Adipocyte (in vitro differentiated cells): ENCODE results near the gene RELN.

Experiments used
- DNase-seq: peaks from one replicate; pipeline ENCODE4 v3.0.0-alpha.2; 2015; ENCODE audit warnings: low read depth
- H3K27me3 ChIP-seq: replicated peaks from 2 replicates; pipeline ENCODE4 v1.7.0; 2013; ENCODE audit warnings: mild to moderate bottlenecking, low read length, moderate library complexity; ENCODE audit not compliant: control insufficient read depth, insufficient read depth
- H3K36me3 ChIP-seq: 2 replicates; pipeline ENCODE4 v1.7.0; 2013; ENCODE audit warnings: low read length, mild to moderate bottlenecking, moderate library complexity; ENCODE audit not compliant: control insufficient read depth, insufficient read depth, severe bottlenecking
- H3K4me1 ChIP-seq: 2 replicates; pipeline ENCODE4 v1.7.0; 2013; ENCODE audit warnings: mild to moderate bottlenecking, low read length, moderate library complexity; ENCODE audit not compliant: control insufficient read depth, insufficient read depth
- H3K4me3 ChIP-seq: 2 replicates; pipeline ENCODE4 v1.7.0; 2013; ENCODE audit warnings: mild to moderate bottlenecking, low read length, moderate library complexity
- H3K9ac ChIP-seq: 2 replicates; pipeline ENCODE4 v1.7.0; 2013; ENCODE audit warnings: mild to moderate bottlenecking, low read length, moderate library complexity
- H3K9me3 ChIP-seq: 2 replicates; pipeline ENCODE4 v1.7.0; 2013; ENCODE audit warnings: mild to moderate bottlenecking, low read length, moderate library complexity; ENCODE audit not compliant: control insufficient read depth

The RELN gene

GRCh38 chr7:103547451-103548284, 441.8 kb downstream of the RELN start:
- DNase-seq, result no peak
- H3K4me1 ChIP-seq, result no peaks in the 10 kb centered on the region
- no peak overlapping the region for H3K4me3 ChIP-seq
- no peak overlapping the region for H3K9ac ChIP-seq
- H3K27me3 ChIP-seq, result no peaks in the 10 kb centered on the region
- no peaks in the 10 kb centered on the region for H3K9me3 ChIP-seq
- peaks cover 4% of the 10 kb centered on the region for H3K36me3 ChIP-seq

- H3K9me3 ChIP-seq, result no peaks in the 10 kb centered on the region
- H3K4me1 ChIP-seq, result no peaks in the 10 kb centered on the region
- no peaks in the 10 kb centered on the region for H3K27me3 ChIP-seq
- H3K36me3 ChIP-seq, result no peaks in the 10 kb centered on the region
- no peak for DNase-seq
- H3K4me3 ChIP-seq, result no peak overlapping the region
- H3K9ac ChIP-seq, result no peak overlapping the region
Measured at GRCh38 chr7:103542470-103542869, 447.0 kb downstream of the RELN start.

GRCh38 chr7:103541947-103542346, 447.5 kb downstream of the RELN start:
- Histone ChIP-seq H3K27me3 (no peaks in the 10 kb centered on the region), H3K36me3 (no peaks in the 10 kb centered on the region), H3K9ac (no peak overlapping the region), H3K4me1 (no peaks in the 10 kb centered on the region), H3K4me3 (no peak overlapping the region), H3K9me3 (no peaks in the 10 kb centered on the region)
- DNase-seq, result no peak

GRCh38 chr7:103541026-103541425, 448.4 kb downstream of the RELN start:
- no peak for DNase-seq
- Histone ChIP-seq H3K27me3 (no peaks in the 10 kb centered on the region), H3K4me1 (no peaks in the 10 kb centered on the region), H3K4me3 (no peak overlapping the region), H3K9me3 (no peaks in the 10 kb centered on the region), H3K9ac (no peak overlapping the region), H3K36me3 (no peaks in the 10 kb centered on the region)

- no peaks in the 10 kb centered on the region for H3K27me3 ChIP-seq
- no peak for DNase-seq
- H3K4me1 ChIP-seq, result no peaks in the 10 kb centered on the region
- no peaks in the 10 kb centered on the region for H3K36me3 ChIP-seq
- no peak overlapping the region for H3K9ac ChIP-seq
- no peak overlapping the region for H3K4me3 ChIP-seq
- no peaks in the 10 kb centered on the region for H3K9me3 ChIP-seq
Measured at GRCh38 chr7:103540338-103540737, 449.1 kb downstream of the RELN start.

GRCh38 chr7:103539875-103540274, 449.6 kb downstream of the RELN start:
- H3K36me3 ChIP-seq, result no peaks in the 10 kb centered on the region
- no peak overlapping the region for H3K4me3 ChIP-seq
- no peak overlapping the region for H3K9ac ChIP-seq
- no peaks in the 10 kb centered on the region for H3K9me3 ChIP-seq
- no peaks in the 10 kb centered on the region for H3K4me1 ChIP-seq
- DNase-seq, result no peak
- no peaks in the 10 kb centered on the region for H3K27me3 ChIP-seq

GRCh38 chr7:103538964-103539709, 450.3 kb downstream of the RELN start:
- no peak overlapping the region for H3K9ac ChIP-seq
- no peak overlapping the region for H3K4me3 ChIP-seq
- H3K4me1 ChIP-seq, result no peaks in the 10 kb centered on the region

GRCh38 chr7:103533761-103534160, 455.7 kb downstream of the RELN start:
- DNase-seq, result no peak
- H3K4me1 ChIP-seq, result no peaks in the 10 kb centered on the region
- H3K36me3 ChIP-seq, result no peaks in the 10 kb centered on the region
- no peak overlapping the region for H3K4me3 ChIP-seq
- no peaks in the 10 kb centered on the region for H3K27me3 ChIP-seq
- H3K9me3 ChIP-seq, result no peaks in the 10 kb centered on the region
- no peak overlapping the region for H3K9ac ChIP-seq

More at GRCh38 chr7:103538964-103539709, 450.3 kb downstream of the RELN start:
- no peaks in the 10 kb centered on the region for H3K27me3 ChIP-seq
- no peak for DNase-seq
- no peaks in the 10 kb centered on the region for H3K9me3 ChIP-seq
- no peaks in the 10 kb centered on the region for H3K36me3 ChIP-seq

- DNase-seq, result no peak
- Histone ChIP-seq H3K9ac (no peak overlapping the region), H3K27me3 (no peaks in the 10 kb centered on the region), H3K36me3 (no peaks in the 10 kb centered on the region), H3K4me3 (no peak overlapping the region), H3K9me3 (no peaks in the 10 kb centered on the region), H3K4me1 (no peaks in the 10 kb centered on the region)
Measured at GRCh38 chr7:103532955-103533354, 456.5 kb downstream of the RELN start.

- Histone ChIP-seq H3K9ac (no peak overlapping the region), H3K9me3 (no peaks in the 10 kb centered on the region), H3K27me3 (no peaks in the 10 kb centered on the region), H3K4me3 (no peak overlapping the region), H3K36me3 (no peaks in the 10 kb centered on the region), H3K4me1 (peaks cover 5% of the 10 kb centered on the region)
- peak; percentile 1 for DNase-seq
Measured at GRCh38 chr7:103528152-103528551, 461.3 kb downstream of the RELN start.

GRCh38 chr7:103525937-103526336, 463.5 kb downstream of the RELN start:
- no peak for DNase-seq
- Histone ChIP-seq H3K9me3 (no peaks in the 10 kb centered on the region), H3K27me3 (no peaks in the 10 kb centered on the region), H3K4me1 (peaks cover 14% of the 10 kb centered on the region), H3K36me3 (no peaks in the 10 kb centered on the region), H3K4me3 (no peak overlapping the region), H3K9ac (no peak overlapping the region)
